ENCODE data around the gene ABCA3.

ABCA3 gene

GRCh38 chr16:2317231-2318020 is 23.1 kb downstream of the ABCA3 start:
- Histone ChIP-seq H3K36me3 (ENCODE audit: control insufficient read depth, insufficient read depth, low read length) (no peaks in the 10 kb centered on the region), H3K27me3 (ENCODE audit: control insufficient read depth, insufficient read depth, low read length) (no peaks in the 10 kb centered on the region), H3K9me3 (ENCODE audit: control insufficient read depth, insufficient read depth, low read length) (no peaks in the 10 kb centered on the region), H3K4me1 (ENCODE audit: control insufficient read depth, insufficient read depth, low read length) (no peaks in the 10 kb centered on the region; the same call in 1 of the 2 replicates), H3K27ac (ENCODE audit: low read length) (no peak overlapping the region), H3K4me3 (ENCODE audit: low read length) (no peak overlapping the region)
- no CpG with 5 or more reads among the region's 26 CpGs for WGBS (ENCODE audit: insufficient coverage, insufficient read length)
- no peak for DNase-seq (ENCODE audit: low read depth, low spot score)

GRCh38 chr16:2308089-2308962 is 32.2 kb downstream of the ABCA3 start:
- DNase-seq (ENCODE audit: low read depth, low spot score) = no peak
- no peak overlapping the region for H3K27ac ChIP-seq (ENCODE audit: low read length)
- no peaks in the 10 kb centered on the region for H3K9me3 ChIP-seq (ENCODE audit: control insufficient read depth, insufficient read depth, low read length)
- no CpG with 5 or more reads among the region's 30 CpGs for WGBS (ENCODE audit: insufficient coverage, insufficient read length)
- no peaks in the 10 kb centered on the region for H3K4me1 ChIP-seq (ENCODE audit: control insufficient read depth, insufficient read depth, low read length)
- no peaks in the 10 kb centered on the region for H3K27me3 ChIP-seq (ENCODE audit: control insufficient read depth, insufficient read depth, low read length)
- no peaks in the 10 kb centered on the region for H3K36me3 ChIP-seq (ENCODE audit: control insufficient read depth, insufficient read depth, low read length)
- no peak overlapping the region for H3K4me3 ChIP-seq (ENCODE audit: low read length)

GRCh38 chr16:2299915-2300192 is 40.7 kb downstream of the ABCA3 start:
- Histone ChIP-seq H3K4me3 (ENCODE audit: low read length) (no peak overlapping the region), H3K36me3 (ENCODE audit: control insufficient read depth, insufficient read depth, low read length) (no peaks in the 10 kb centered on the region), H3K9me3 (ENCODE audit: control insufficient read depth, insufficient read depth, low read length) (no peaks in the 10 kb centered on the region), H3K27ac (ENCODE audit: low read length) (no peak overlapping the region), H3K27me3 (ENCODE audit: control insufficient read depth, insufficient read depth, low read length) (no peaks in the 10 kb centered on the region), H3K4me1 (ENCODE audit: control insufficient read depth, insufficient read depth, low read length) (no peaks in the 10 kb centered on the region)
- no peak for DNase-seq (ENCODE audit: low read depth, low spot score)
- WGBS (ENCODE audit: insufficient coverage, insufficient read length) = no CpG with 5 or more reads among the region's 10 CpGs

GRCh38 chr16:2299121-2299914 is 41.2 kb downstream of the ABCA3 start:
- no peaks in the 10 kb centered on the region for H3K36me3 ChIP-seq (ENCODE audit: control insufficient read depth, insufficient read depth, low read length)
- H3K9me3 ChIP-seq (ENCODE audit: control insufficient read depth, insufficient read depth, low read length) = no peaks in the 10 kb centered on the region
- DNase-seq (ENCODE audit: low read depth, low spot score) = no peak
- H3K27ac ChIP-seq (ENCODE audit: low read length) = no peak overlapping the region
- no peak overlapping the region for H3K4me3 ChIP-seq (ENCODE audit: low read length)
- no peaks in the 10 kb centered on the region for H3K27me3 ChIP-seq (ENCODE audit: control insufficient read depth, insufficient read depth, low read length)
- no CpG with 5 or more reads among the region's 31 CpGs for WGBS (ENCODE audit: insufficient coverage, insufficient read length)
- no peaks in the 10 kb centered on the region for H3K4me1 ChIP-seq (ENCODE audit: control insufficient read depth, insufficient read depth, low read length)

GRCh38 chr16:2298621-2299020 is 41.9 kb downstream of the ABCA3 start:
- H3K27ac ChIP-seq (ENCODE audit: low read length) = no peak overlapping the region
- no peak for DNase-seq (ENCODE audit: low read depth, low spot score)
- no peak overlapping the region for H3K4me3 ChIP-seq (ENCODE audit: low read length)
- no peaks in the 10 kb centered on the region for H3K27me3 ChIP-seq (ENCODE audit: control insufficient read depth, insufficient read depth, low read length)
- no peaks in the 10 kb centered on the region for H3K4me1 ChIP-seq (ENCODE audit: control insufficient read depth, insufficient read depth, low read length)
- H3K36me3 ChIP-seq (ENCODE audit: control insufficient read depth, insufficient read depth, low read length) = no peaks in the 10 kb centered on the region
- no peaks in the 10 kb centered on the region for H3K9me3 ChIP-seq (ENCODE audit: control insufficient read depth, insufficient read depth, low read length)
- WGBS (ENCODE audit: insufficient coverage, insufficient read length) = no CpG with 5 or more reads among the region's 9 CpGs

GRCh38 chr16:2297506-2297860 is 43.0 kb downstream of the ABCA3 start:
- no peaks in the 10 kb centered on the region for H3K27me3 ChIP-seq (ENCODE audit: control insufficient read depth, insufficient read depth, low read length)
- H3K9me3 ChIP-seq (ENCODE audit: control insufficient read depth, insufficient read depth, low read length) = no peaks in the 10 kb centered on the region
- H3K4me3 ChIP-seq (ENCODE audit: low read length) = no peak overlapping the region
- H3K27ac ChIP-seq (ENCODE audit: low read length) = no peak overlapping the region
- no peak for DNase-seq (ENCODE audit: low read depth, low spot score)
- no peaks in the 10 kb centered on the region for H3K4me1 ChIP-seq (ENCODE audit: control insufficient read depth, insufficient read depth, low read length)
- H3K36me3 ChIP-seq (ENCODE audit: control insufficient read depth, insufficient read depth, low read length) = no peaks in the 10 kb centered on the region
- no CpG with 5 or more reads among the region's 22 CpGs for WGBS (ENCODE audit: insufficient coverage, insufficient read length)

- H3K4me1 ChIP-seq (ENCODE audit: control insufficient read depth, insufficient read depth, low read length) = no peaks in the 10 kb centered on the region
These were observed 43.6 kb downstream of the ABCA3 start for GRCh38 chr16:2296661-2297505.

GRCh38 chr16:2295056-2295798 is 45.3 kb downstream of the ABCA3 start:
- Histone ChIP-seq H3K36me3 (ENCODE audit: control insufficient read depth, insufficient read depth, low read length) (no peaks in the 10 kb centered on the region), H3K9me3 (ENCODE audit: control insufficient read depth, insufficient read depth, low read length) (no peaks in the 10 kb centered on the region), H3K4me1 (ENCODE audit: control insufficient read depth, insufficient read depth, low read length) (no peaks in the 10 kb centered on the region), H3K4me3 (ENCODE audit: low read length) (no peak overlapping the region), H3K27ac (ENCODE audit: low read length) (no peak overlapping the region), H3K27me3 (ENCODE audit: control insufficient read depth, insufficient read depth, low read length) (no peaks in the 10 kb centered on the region)
- WGBS (ENCODE audit: insufficient coverage, insufficient read length) = no CpG with 5 or more reads among the region's 21 CpGs
- no peak for DNase-seq (ENCODE audit: low read depth, low spot score)

More at GRCh38 chr16:2296661-2297505, 43.6 kb downstream of the ABCA3 start:
- no CpG with 5 or more reads among the region's 23 CpGs for WGBS (ENCODE audit: insufficient coverage, insufficient read length)
- Histone ChIP-seq H3K36me3 (ENCODE audit: control insufficient read depth, insufficient read depth, low read length) (no peaks in the 10 kb centered on the region), H3K27ac (ENCODE audit: low read length) (no peak overlapping the region), H3K27me3 (ENCODE audit: control insufficient read depth, insufficient read depth, low read length) (no peaks in the 10 kb centered on the region), H3K9me3 (ENCODE audit: control insufficient read depth, insufficient read depth, low read length) (no peaks in the 10 kb centered on the region), H3K4me3 (ENCODE audit: low read length) (no peak overlapping the region)
- DNase-seq (ENCODE audit: low read depth, low spot score) = peak; percentile 48

- Histone ChIP-seq H3K36me3 (ENCODE audit: control insufficient read depth, insufficient read depth, low read length) (no peaks in the 10 kb centered on the region), H3K27ac (ENCODE audit: low read length) (no peak overlapping the region), H3K27me3 (ENCODE audit: control insufficient read depth, insufficient read depth, low read length) (no peaks in the 10 kb centered on the region)
These were observed 48.3 kb downstream of the ABCA3 start for GRCh38 chr16:2292221-2292620.

More at GRCh38 chr16:2292221-2292620, 48.3 kb downstream of the ABCA3 start:
- Histone ChIP-seq H3K4me1 (ENCODE audit: control insufficient read depth, insufficient read depth, low read length) (no peaks in the 10 kb centered on the region), H3K4me3 (ENCODE audit: low read length) (no peak overlapping the region), H3K9me3 (ENCODE audit: control insufficient read depth, insufficient read depth, low read length) (no peaks in the 10 kb centered on the region)
- no peak for DNase-seq (ENCODE audit: low read depth, low spot score)
- no CpG with 5 or more reads among the region's 9 CpGs for WGBS (ENCODE audit: insufficient coverage, insufficient read length)
